PC-3 (cell line): ENCODE results near the gene DYSF.
"Not testable (repeated sequence)": the region's sequence is repeated elsewhere in the genome, so short reads cannot be mapped to it uniquely, and the experiment has no call there.

ENCODE experiments used
- EZH2phosphoT487 ChIP-seq: fragments of 300-600 bp; sonication (generic); IDR thresholded peaks from 2 replicates; pipeline ENCODE4 v1.6.1; 2018; ENCODE audit warnings: mild to moderate bottlenecking, antibody characterized with exemption, low read length, borderline replicate concordance
- TF ChIP-seq, protein P1 (sequence below): fragments of 300-600 bp; sonication (generic); conservative IDR thresholded peaks from 2 replicates; pipeline ENCODE4 v1.5.1; 2017; ENCODE audit warnings: antibody characterized with exemption, low read depth, mild to moderate bottlenecking, low read length

DNA sequence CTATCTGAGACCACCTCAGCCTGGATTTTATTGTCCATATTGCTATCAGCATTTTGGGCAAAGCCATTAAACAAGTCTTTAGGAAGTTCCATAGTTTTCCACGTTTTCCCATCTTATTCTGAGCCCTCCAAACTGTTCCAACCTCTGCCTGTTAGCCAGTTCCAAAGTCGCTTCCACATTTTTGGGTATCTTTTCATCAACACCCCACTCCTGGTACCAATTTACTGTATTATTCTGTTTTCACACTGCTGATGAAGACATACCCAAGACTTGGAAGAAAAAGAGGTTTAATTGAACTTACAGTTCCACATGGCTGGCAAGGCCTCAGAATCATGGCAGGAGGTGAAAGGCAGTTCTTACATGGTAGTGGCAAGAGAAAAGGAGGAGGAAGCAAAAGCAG is 204.9 kb downstream of the DYSF start:
- TF ChIP-seq, protein P1, sequence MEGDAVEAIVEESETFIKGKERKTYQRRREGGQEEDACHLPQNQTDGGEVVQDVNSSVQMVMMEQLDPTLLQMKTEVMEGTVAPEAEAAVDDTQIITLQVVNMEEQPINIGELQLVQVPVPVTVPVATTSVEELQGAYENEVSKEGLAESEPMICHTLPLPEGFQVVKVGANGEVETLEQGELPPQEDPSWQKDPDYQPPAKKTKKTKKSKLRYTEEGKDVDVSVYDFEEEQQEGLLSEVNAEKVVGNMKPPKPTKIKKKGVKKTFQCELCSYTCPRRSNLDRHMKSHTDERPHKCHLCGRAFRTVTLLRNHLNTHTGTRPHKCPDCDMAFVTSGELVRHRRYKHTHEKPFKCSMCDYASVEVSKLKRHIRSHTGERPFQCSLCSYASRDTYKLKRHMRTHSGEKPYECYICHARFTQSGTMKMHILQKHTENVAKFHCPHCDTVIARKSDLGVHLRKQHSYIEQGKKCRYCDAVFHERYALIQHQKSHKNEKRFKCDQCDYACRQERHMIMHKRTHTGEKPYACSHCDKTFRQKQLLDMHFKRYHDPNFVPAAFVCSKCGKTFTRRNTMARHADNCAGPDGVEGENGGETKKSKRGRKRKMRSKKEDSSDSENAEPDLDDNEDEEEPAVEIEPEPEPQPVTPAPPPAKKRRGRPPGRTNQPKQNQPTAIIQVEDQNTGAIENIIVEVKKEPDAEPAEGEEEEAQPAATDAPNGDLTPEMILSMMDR, result not testable (repeated sequence)
- TF ChIP-seq EZH2phosphoT487, result not testable (repeated sequence)
